Lung microvascular endothelial cell (primary cell): ENCODE results near the gene HS3ST6. TPM values are rescaled to one million over a fixed set of nuclear protein-coding genes. Genes with fewer than 3 reads are reported as not detected.
"Not testable (repeated sequence)": the region's sequence is repeated elsewhere in the genome, so short reads cannot be mapped to it uniquely, and the experiment has no call there.

Experiments
- DNase-seq, 2 donors: peaks; one replicate each; pipeline versions ENCODE4 v3.0.0 to v3.0.0-alpha.2; 2010; ENCODE audit warnings: low read depth in 2 of 2
- total RNA-seq: library from RNA; depleted of rRNA; stranded (reverse); fragments of >200 nt; gene quantifications from 2 replicates; pipeline ENCODE4 v1.2.1, GENCODE V29; 2014

The HS3ST6 gene
- total RNA-seq, 1 donor from 2014 or later = not detected

- DNase-seq = no peak
Observed at GRCh38 chr16:1926271-1926670, 8.1 kb upstream of the HS3ST6 start.

DNA sequence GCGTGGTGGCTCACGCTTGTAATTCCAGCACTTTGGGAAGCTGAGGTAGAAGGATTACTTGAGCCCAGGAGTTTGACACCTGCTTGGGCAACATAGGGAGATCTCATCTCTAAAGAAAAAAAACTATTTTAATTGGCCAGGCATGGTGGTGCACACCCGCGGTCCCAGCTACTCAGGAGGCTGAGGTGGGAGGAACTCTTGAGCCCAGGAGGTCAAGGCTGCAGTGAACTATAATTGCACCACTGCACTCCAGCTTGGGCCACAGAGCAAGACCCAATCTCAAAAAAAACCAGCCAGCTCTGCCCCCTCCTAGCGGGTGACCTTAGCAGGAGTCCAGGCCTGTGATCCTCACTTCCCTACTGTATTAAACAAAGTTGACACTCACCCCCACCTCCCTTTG lies 5.9 kb upstream of the HS3ST6 start:
- DNase-seq = no peak

- DNase-seq = peak in 1 of 2 donors; percentile 48
Observed at GRCh38 chr16:1923299-1924034, 5.3 kb upstream of the HS3ST6 start.

- no peak for DNase-seq
Observed at GRCh38 chr16:1922357-1922756, 4.1 kb upstream of the HS3ST6 start.

DNA sequence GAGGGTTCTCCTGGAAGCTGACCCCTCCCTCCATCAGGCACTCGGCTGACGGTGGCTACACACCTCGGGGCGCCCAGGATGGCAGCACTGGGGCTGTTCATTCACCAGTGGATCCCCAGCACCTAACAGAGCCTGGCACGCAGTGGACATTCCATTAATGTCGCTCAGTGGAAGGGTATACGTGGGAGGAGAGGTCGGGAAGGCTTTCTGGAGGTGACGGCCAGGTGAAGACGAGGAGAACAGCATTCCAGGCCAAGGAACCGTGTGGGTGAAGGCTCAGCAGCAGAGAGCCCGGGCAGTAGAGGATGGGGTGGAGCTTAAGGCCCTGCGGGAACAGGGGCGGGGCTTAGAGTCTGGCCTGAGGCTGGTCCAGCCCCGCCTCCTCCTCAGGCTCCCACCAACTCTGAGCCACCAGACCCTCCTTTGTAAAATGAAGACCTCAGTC lies 2.5 kb upstream of the HS3ST6 start:
- DNase-seq = peak; percentile 20 to 21

DNA sequence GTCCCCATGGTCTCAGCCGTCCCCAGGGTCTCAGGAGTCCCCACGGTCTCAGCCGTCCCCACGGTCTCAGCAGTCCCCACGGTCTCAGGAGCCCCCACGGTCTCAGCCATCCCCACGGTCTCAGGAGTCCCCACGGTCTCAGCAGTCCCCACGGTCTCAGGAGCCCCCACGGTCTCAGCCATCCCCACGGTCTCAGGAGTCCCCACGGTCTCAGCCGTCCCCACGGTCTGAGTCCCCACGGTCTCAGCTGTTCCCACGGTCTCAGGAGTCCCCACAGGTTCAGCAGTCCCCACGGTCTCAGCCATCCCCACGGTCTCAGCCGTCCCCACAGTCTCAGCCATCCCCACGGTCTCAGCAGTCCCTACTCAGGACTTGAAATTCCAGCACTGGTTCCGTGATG lies 1.9 kb upstream of the HS3ST6 start:
- not testable (repeated sequence) for DNase-seq

DNA sequence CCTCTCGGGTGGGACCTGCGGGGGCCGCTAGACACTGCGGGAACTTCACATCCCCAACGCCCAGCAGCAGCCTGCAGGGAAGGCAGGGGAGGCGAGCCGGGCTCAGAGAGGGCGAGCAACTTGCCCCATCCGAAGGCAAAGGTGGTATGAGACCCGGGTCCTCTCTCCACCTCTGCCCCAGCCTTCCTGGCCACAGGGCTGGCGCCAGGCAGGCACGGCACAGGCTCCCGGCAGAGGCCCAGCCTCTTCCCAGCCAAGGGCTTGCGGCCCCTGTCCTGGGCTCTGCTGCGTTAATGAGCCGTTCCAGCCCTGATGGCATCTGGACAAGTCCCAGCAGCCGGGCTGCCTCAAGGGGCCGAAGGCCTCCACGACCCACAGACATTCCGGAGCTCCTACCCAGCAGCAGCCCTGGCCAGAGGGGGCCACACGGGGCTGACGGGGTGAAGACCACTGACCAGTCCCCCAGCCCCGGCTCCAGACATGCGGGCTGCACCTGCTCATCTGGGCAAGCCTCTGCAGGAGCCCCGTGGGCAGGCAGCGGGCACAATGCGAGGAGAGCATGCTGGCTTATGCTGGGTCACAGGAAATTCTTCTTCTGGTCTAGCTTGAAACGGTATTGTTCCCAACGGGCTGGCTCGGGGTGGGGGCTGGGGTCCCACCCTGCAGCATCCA lies 1.2 kb upstream of the HS3ST6 start:
- no peak for DNase-seq

GRCh38 chr16:1917665-1918350 lies 407 bp downstream of the HS3ST6 start:
- DNase-seq = no peak

GRCh38 chr16:1917056-1917664 lies 1.1 kb downstream of the HS3ST6 start:
- no peak for DNase-seq

DNA sequence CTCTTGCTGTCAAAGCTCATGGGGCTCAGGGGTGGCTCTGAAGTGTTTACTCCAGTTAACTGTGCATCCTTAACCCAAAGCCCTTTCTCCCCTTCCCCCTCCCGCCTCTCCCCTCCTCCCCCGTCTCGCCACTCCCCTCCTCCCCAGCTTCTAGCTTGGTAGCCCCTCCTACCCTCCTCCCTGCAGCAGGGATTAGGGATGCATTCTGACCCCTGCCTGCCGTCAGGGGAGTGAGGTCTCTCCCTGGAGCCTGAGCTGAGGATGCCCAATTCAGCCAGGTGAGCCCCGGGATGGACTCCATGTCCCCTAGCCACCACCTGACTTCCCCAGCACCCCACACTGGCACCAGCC lies 1.6 kb downstream of the HS3ST6 start:
- DNase-seq = no peak

DNA sequence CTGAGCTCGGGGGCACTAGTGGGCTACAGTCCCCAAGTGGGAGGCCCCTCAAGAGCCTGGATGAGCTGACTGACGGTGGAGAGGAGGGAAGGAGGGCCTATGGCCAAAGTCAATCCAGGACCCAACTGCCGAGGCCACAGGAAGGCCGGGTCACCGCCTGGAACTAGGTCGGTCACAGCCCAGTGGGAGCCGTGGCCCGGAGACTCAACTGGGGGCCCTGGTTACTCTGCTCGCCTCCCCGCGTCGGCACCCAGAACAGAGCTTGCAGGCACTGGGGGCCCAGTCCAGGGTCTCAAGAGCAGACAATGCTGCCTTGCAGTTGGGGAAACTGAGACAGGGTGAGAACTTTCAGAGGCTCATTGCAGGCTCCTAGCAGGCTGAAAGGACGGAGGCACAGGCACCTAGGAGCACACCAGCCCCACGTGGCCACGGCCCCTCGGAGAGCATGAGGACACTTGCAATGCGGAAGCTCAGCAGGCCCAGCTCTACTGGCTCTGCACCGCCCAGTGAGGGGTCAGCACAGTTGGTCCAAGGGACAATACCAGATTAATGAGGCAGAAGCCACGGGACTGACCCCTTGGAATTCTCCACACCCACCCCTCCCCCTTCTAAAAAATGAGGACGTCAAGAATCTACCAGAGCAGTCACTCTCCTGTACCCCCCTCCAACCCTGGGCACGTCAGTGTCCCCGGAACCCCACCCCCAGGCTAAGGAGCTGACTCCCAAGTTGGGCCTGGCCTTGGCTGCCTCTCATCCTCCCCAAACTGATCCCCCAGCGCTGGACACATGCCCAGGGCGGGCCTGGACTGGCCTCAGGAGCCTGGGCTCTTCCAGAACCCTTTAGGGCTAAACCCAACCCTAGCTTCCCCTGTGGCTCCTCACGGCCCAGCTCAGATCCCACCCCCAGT lies 2.2 kb downstream of the HS3ST6 start:
- no peak for DNase-seq

- DNase-seq = no peak
Observed at GRCh38 chr16:1914988-1915387, 3.2 kb downstream of the HS3ST6 start.

GRCh38 chr16:1914084-1914608 lies 4.1 kb downstream of the HS3ST6 start:
- DNase-seq = no peak

DNA sequence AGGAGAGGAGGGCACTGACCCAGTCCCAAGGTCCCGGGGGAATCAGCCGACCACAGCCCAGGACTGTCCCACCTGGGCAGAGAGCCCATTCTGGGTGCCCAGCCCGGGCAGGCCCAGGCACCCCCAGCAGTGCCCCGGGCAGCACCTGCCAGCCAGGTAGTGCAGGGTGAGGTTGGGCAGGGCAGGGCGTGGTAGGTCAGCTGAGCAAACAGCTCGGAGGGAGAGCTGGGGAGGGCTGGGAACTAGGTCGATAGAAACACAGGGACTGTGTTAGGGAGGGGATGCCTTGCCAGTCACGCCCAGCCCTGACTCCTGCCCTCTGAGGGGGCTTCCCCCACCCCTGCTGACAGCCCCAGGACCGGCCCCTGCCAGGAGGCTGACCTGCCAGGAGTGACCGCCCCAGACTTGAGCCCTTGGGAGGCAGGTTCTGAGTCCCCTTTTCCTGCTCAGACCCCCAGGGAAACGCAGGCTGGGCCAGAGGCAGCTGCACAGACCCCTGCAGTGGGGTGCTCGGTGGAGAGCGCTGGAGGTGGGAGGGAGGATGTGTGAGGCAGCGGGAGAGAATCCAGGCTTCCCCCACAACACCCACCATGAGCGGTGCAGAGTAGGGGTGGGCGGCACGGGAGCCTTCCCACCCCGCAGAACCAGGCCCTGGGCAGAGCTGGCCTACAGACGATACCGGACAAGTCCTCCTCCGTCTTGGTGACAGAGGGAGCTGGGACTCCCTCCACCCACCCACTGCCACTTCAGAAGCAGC lies 4.7 kb downstream of the HS3ST6 start:
- no peak for DNase-seq

GRCh38 chr16:1912215-1912543 lies 6.0 kb downstream of the HS3ST6 start:
- no peak for DNase-seq

DNA sequence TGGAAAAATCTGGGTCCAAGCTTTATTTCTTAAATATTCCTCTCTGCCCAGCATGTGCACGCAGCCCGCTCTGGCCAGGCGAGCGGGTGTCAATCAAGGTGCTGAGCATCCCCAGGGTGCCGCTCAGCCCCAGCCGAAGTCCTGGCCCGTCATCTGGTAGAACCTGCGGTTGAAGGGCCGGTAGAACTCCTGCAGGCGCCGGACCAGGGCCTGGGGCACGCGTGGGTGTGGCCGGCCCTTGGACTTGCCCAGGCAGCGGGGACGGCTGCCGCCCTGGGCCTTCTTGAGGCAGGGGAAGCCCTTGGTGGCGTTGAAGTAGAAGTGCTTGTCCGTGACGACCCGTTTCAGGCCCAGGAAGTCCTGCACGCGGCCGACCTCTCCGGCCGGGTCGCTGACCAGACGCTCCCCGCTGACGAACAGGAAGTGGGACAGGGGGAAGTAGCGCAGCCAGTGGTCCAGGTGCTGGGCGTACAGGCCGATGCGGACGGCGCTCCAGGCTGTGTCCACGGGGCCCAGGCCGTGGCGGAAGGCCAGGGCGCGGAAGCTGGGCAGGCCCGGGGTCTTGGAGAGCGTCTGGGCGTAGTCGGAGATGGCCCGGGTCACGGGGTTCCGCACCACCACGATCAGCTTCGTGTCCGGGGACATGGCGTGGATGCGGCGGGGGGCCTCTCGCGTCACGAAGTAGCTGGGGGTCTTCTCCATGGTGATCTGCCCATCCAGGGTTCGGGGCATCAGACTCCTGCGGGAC lies 6.6 kb downstream of the HS3ST6 start:
- DNase-seq = no peak

GRCh38 chr16:1909561-1910231 lies 8.5 kb downstream of the HS3ST6 start:
- DNase-seq = no peak

GRCh38 chr16:1908983-1909382 lies 9.2 kb downstream of the HS3ST6 start:
- DNase-seq = no peak

DNA sequence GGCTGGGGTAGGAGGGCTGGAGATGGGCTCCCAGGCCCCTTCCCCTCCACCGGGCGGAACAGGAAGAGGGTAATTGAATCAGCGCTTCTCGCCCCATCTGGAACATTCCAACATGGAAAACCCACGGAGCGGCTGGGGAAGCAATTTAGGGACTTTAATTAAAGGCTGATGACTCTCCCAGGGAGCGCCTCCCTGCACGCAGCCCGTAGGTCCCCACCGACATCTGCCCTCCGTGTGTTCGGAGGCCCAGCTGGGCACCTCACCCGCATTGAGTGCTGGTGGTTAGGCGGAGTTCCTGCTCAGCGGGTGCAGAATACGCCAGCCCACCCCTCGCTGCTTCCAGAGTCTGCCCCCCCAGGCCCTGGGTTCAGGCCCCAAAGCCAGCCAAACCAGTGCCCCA lies 10.0 kb downstream of the HS3ST6 start:
- DNase-seq = no peak
